Activated T-helper 1 cell treated with Interleukin-2 at 50 U/mL for 16 hours (primary cell): ENCODE measurements around the gene NOTO.

Experiments used
- DNase-seq: peaks from one replicate; pipeline ENCODE4 v3.0.0-alpha.2; 2020; ENCODE audit warnings: low read depth

NOTO gene

GRCh38 chr2:73233932-73234832, 31.8 kb downstream of the NOTO start, which contains the start of gene CCT7:
Gene CCT7, plus strand, starts transcription at chr2:73234308. Its CDS starts 71 bp downstream, at chr2:73234379.
- DNase-seq, result peak; percentile 73

GRCh38 chr2:73235315-73236028, 33.1 kb downstream of the NOTO start:
- DNase-seq, result no peak

GRCh38 chr2:73237168-73237567, 34.8 kb downstream of the NOTO start:
- DNase-seq, result no peak

- no peak for DNase-seq
Measured at GRCh38 chr2:73238149-73238548, 35.8 kb downstream of the NOTO start.

GRCh38 chr2:73238976-73239375, 36.6 kb downstream of the NOTO start:
- DNase-seq, result no peak

GRCh38 chr2:73239776-73240175, 37.4 kb downstream of the NOTO start:
- DNase-seq, result no peak

GRCh38 chr2:73243884-73244570, 41.7 kb downstream of the NOTO start:
- DNase-seq, result no peak

- DNase-seq, result no peak
Measured at GRCh38 chr2:73244580-73244979, 42.2 kb downstream of the NOTO start.

- DNase-seq, result no peak
Measured at GRCh38 chr2:73246850-73247249, 44.5 kb downstream of the NOTO start.

GRCh38 chr2:73249636-73250035, 47.3 kb downstream of the NOTO start:
- DNase-seq, result no peak

GRCh38 chr2:73250872-73251846, 48.8 kb downstream of the NOTO start:
- no peak for DNase-seq

- no peak for DNase-seq
Measured at GRCh38 chr2:73252238-73253027, 50.1 kb downstream of the NOTO start.

GRCh38 chr2:73253400-73253799, 51.0 kb downstream of the NOTO start:
- no peak for DNase-seq

GRCh38 chr2:73253901-73254300, 51.5 kb downstream of the NOTO start:
- DNase-seq, result no peak

GRCh38 chr2:73254343-73255006, 52.1 kb downstream of the NOTO start:
- DNase-seq, result no peak

- no peak for DNase-seq
Measured at GRCh38 chr2:73255007-73255644, 52.8 kb downstream of the NOTO start.

- DNase-seq, result no peak
Measured at GRCh38 chr2:73255907-73256617, 53.7 kb downstream of the NOTO start.

GRCh38 chr2:73256618-73256922, 54.2 kb downstream of the NOTO start:
- DNase-seq, result no peak

- DNase-seq, result no peak
Measured at GRCh38 chr2:73257021-73257420, 54.6 kb downstream of the NOTO start.
